GF-D8 (cell line): ENCODE measurements around the gene GAMT.
A peak's percentile ranks its signal among the peaks of the same experiment; 100 is the strongest.

ENCODE experiments used
- DNase-seq: peaks from one replicate; lab custom pipeline; 2025; lab: John Stamatoyannopoulos, UW

Gene GAMT

DNA sequence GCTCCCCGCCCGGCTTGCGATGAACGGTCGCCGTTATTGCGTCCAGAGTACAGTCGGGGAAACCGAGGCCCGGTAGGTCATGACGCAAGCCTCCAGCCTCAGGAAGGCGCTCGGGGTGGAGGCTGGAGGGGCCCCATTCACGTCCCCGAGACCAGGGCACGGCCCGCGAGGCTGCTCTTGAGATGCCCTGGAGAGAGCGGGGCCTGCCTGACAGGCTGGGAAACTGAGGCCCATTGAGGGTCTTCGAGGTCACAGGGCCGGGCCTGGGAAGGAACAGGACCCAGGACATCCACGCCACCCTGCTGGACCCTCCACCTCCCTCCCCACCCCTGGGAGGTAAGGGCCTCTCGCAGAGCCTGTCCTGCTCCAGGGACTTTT, 17.3 kb downstream of the GAMT start:
- DNase-seq, result no peak

DNA sequence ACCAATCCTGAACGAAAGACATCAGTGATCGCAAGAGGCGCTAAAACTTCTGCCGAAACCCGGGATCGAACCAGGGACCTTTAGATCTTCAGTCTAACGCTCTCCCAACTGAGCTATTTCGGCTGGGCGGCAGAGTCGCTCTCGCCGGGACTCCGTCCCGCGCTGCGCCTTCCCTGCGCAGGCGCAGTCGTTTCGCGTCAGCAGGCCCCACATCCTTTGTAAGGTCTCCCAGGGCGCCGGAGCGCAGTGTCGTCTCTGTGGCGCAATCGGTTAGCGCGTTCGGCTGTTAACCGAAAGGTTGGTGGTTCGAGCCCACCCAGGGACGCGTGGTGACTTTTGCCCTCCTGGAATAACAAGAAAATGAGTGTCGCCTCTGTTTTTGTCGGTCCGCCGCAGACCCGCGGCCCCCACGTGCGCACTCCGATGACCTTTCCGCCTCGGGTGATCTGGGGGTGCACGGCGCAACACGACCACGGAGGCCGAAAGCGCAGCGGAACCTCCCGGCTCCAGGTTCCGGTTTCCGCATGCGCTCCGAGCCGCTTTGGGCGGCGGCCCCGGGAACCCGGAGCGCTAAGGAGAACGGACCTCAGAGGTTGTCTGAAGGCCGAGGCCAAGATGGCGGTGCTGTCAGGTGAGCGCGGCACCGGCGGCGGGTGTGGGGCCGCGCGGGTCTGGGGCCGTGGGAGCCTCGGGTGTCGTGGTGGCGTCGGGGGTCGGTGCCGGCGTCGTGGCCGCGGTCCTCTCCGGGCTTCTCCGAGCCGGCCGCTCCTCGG, 17.8 kb downstream of the GAMT start, which contains the start of gene NDUFS7:
Gene NDUFS7, plus strand, starts transcription at position 596 of the 773 bp plus-strand sequence. Its CDS starts 20 bp downstream, at position 616.
- peak; percentile 60 for DNase-seq

DNA sequence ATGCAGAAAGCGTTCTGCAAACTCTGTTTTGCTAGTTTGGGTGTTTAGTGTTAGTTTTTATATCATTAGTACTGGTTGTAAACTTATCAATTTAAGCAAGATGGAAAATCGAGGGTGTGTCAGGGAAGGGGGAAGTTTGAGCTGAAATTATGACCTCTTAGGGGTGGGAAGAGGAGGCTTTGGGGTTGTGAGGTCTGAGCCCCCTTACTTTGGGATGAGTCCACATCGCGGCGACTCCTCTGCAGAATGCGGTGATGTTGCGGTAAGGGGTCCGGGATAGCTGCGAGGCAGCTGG, 18.4 kb downstream of the GAMT start:
- DNase-seq, result no peak

DNA sequence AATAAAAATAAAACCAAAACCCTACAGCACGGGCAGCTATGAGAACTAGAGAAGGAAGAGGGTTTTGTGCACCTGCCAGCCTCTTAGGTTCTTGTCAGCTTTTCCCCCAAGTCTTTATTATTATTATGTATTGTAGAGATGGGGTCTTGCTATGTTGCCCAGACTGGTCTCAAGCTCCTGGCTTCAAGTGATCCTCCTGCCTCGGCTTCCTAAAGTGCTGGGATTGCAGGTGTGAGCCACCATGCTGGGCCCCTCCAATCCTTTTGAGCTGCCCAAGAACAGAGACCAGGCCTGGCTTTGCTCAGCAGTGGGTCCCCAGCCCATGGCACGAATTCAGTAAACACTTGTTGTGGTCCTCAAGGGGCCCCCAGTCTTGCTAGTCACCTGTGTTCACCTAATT, 19.1 kb downstream of the GAMT start:
- no peak for DNase-seq

DNA sequence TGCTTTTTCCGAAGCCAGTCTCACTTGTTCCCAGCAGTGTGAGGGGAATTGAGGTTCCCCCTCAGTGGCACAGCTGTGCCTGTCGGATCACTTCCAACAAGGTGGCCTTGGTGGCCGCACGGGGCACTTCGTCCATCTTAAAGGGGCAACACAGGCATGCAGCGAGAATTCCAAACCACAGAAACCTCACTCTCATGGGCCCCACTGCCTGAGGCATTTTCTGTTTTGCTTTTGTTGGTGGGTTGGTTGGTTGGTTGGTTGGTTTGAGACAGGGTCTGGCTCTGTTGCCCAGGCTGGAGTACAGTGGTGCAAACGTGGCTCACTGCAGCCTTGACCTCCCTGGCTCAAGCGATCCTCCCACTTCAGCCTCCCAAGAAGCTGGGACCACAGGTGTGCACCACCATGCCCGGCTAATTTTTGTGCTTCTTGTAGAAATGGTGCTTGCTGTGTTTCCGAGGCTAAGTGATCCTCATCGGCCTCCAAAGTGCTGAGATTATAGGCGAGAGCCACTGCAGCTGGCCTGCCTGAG, 21.3 kb downstream of the GAMT start:
- no peak for DNase-seq

DNA sequence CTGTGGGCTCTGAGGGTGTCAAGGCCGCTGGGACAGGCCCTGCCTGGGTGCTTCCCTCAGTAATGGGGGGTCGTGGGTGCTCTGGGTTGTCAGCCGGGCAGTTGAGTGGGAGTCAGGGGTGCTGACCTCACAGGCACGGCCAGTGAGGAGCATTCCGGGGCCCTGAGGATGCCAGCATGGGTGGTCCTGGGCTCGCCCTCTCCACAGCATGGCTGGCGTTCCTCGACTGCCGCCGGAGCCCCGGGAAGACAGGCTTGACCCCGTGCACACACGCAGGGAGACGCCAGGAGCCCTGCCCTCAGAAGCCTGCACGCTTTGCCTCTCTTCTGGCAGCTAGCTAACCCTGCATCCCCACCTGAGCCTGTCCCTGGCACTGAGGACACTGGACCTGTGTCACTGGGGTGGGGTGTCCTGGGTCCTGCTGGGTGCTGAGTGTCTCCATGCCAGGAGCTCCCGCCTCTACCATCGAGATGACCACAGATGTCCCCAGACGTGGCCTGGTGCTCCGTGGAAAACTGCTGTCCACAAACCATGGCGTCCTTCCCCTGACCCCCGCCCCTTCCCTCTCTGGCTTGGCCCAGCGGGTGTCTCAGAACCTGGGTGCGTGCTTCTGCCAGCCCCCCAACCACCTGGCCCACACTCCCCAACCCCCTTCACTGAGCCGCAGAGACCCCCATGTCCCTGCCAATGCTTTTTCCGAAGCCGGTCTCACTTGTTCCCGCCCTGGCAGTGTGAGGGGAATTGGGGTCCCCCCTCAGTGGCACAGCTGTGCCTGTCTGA, 22.0 kb downstream of the GAMT start:
- no peak for DNase-seq

DNA sequence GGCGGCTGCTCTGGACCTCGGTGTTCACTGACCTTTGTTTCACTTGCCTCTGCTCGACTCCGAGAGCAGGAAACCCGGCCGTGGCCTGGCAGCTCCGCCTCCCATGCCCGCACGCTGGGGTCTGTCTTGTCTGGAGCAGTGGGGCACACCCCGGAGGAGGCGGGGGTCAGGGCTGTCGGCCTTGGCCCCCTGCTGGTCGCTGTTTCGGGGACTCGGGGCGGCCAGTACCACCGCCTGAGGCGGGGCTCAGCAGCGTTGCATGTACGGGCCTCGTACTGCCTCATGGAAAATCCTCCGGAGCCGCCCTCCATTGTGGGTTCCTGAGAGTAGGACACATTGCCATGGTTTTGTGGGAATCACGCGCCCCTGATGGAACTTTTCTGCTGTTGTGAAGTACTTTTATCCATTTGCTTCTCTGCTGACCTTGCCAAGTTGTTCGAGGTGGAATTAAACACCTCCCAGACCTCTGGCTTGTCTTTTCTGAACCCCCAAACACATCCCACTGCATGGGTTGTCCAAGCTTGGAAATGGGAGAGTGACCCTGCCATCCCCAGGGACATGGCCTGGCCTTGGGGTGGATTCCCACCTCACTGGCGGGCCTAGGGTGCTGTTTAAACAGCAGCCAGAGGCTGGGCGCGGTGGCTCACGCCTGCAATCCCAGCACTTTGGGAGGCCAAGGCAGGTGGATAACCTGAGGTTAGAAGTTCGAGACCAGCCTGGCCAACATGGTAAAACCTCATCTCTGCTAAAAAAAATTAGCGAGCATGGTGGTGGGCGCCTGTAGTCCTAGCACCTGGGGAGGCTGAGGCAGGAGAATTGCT, 23.2 kb downstream of the GAMT start:
- no peak for DNase-seq

DNA sequence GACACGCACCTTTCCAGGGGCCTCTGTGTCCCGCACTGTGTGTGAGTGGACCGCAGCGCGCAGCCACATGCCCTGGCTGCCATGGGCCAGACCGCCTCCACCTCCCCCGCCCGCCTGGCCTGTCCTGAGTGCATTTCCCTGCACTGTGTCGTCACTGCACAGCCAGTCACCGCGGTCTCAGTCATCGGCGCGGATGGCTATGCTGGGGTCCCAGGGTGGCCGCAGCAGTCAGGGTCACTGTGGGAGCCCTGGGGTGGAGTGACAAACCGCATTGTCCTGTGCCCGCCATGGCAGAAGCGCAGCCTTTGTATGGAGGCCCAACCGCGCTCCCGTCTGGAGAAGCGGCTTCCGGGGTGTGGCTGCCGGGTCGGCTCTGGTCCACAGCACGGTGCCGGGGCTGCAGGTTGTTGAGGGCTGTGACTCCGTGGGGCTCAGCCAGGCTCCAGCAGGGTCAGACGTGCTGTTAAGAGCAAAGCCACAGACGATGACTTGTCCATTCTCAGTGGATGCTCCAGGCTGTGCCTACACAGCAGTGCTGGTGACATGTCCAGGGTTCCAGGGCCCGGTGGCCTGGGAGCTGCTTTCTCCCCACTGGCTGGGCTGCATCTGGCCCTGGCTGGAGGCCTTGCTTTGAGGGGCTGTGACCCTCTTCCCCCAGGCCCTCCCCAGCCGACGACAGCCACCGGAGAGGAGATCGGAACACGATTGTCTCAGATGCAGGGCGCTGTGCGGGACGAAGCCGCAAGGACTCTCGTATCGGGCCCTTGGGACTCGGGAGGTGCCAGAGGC, 24.0 kb downstream of the GAMT start:
- no peak for DNase-seq

DNA sequence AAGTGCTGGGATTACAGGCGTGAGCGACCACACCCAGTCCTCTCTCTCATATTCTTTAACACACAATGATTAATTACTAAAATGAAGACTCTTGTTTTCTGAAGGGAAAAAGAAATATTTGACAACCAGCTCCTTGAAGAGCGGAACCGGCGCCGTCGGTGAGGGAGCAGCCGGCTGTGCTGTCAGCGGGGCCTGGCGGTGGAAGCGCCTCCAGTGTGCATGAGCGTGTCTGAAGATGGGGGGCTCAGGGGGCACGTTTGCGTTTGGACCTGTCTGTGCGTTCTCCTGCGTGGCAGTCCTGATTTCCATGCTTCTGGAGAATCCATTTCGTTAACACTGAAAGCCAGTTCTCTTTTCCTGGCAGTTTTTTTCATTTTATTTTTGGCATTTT, 24.9 kb downstream of the GAMT start:
- DNase-seq, result no peak

DNA sequence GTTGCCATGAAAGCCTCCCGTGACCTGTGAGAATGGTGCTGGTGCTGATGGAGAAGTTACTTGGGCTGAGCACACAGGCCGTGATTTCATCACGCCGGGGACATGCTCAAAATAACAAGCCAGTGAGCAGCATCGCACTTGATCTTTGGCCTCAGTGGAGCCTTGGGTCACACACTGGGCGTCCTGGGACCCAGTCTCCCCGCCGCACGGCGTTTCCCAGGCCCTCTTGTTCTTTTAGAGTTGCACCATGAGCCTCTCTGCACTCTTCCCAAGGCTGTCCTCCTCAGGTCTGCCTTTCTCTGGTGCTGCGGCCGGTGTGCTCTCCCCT, 27.1 kb downstream of the GAMT start:
- no peak for DNase-seq

DNA sequence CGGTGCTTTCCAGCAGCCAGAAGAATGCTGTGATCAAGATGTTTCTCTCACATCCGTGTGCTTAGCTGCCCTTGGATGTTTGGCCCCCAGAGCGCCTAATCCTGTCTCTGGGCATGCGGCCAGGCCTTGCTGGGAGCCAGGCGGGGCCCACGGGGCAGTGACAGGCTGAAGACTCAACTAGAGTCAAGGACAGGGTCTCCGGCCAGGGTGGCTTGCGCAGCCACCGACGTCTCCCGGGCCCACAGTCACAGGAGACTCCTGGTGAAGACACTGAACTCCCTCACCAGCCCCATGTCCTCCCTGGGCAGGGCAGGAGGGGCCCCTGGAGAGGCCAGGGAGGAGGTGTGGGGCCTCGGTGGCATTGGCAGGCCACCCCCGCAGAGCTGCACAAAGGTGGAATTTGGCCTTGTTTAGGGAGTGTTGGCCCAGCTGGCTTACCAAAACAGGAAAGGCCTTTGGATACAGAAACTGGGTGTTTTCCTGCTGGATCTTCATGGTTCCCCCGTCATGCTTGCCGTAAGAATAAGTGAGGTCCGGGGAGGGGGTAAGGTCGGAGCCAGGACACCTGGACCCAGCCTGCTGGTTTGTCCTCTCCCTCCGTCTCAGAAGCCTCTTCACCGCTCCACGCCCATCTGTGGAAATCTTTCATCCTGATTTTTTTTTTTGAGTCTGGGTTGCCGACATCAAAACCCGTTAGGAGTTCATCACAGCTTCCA, 27.6 kb downstream of the GAMT start:
- DNase-seq, result no peak

DNA sequence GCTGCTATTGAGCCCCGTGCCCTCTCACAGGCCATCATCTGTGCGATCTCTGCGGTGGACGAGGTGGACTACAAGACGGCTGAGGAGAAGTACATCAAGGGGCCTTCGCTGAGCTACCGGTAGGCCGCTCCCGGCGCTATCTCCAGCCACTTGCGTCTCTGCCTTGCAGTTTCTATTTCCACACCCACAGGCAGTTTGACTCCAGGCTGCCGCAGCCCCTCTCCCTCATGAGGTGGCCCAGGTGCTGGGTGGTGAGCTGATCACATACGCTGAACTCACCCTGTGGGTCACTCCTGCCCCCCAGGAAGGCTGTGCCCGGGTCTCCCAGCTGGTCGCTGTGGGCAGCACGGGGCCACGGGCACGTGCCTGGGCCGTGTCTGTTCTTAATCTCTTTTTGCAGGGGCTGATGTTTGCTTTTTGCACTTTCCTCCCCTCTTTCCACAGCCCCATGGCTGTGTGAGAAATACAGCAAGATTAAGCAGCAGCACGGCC, 28.3 kb downstream of the GAMT start:
- DNase-seq, result no peak

DNA sequence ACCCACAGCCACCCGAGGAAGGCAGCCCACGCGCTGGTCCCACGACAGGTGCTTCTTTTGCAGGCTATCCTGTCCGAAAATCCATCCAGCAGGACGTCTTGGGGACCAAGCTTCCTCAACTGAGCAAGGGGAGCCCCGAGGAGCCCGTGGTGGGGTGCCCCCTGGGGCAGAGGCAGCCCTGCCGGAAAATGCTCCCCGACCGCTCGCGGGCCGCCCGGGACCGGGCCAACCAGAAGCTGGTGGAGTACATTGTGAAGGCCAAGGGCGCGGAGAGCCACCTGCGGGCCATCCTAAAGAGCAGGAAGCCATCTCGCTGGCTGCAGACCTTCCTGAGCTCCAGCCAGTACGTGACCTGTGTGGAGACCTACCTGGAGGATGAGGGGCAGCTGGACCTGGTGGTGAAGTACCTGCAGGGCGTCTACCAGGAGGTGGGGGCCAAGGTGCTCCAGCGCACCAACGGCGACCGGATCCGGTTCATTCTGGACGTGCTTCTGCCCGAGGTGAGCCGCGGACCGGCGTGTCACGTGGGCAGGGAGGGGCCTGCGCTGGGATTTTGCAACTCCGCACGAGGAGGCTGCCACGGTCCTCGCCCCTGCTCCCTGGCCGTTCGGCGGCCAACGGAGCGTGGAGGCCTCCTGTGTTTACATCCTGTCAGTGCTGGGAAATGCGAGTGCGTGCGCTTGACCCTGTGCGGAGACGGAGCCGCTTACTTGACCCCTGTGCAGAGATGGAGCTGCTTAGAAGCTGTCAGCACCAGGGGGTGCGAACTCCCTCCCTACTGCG, 30.6 kb downstream of the GAMT start:
- DNase-seq, result no peak

DNA sequence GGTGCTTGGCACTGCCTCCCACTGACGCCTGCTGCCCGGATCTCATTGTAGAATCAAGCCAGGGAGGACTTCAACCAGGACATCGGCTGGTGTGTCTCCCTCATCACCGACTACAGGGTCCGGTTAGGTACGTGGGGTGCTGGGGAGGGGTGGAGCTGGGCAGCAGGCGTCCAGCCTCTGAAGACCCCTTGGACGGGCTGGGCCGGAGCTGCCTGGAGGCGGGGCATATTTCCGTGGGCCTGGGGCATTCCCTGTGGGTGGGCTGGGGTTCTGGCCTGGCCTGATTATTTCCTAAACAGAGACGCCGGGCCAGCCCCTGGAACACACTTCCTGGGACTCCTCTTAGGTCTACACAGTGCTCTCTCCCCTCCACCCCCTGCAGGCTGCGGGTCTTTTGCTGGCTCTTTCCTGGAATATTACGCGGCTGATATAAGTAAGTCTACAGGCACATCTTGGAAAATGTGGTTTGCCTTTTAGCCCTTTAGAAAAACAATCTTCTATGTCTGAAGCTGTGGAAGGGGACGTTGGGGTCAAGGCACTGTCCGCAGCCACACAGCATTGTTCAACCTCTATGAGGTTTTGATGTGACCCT, 32.0 kb downstream of the GAMT start:
- DNase-seq, result no peak

DNA sequence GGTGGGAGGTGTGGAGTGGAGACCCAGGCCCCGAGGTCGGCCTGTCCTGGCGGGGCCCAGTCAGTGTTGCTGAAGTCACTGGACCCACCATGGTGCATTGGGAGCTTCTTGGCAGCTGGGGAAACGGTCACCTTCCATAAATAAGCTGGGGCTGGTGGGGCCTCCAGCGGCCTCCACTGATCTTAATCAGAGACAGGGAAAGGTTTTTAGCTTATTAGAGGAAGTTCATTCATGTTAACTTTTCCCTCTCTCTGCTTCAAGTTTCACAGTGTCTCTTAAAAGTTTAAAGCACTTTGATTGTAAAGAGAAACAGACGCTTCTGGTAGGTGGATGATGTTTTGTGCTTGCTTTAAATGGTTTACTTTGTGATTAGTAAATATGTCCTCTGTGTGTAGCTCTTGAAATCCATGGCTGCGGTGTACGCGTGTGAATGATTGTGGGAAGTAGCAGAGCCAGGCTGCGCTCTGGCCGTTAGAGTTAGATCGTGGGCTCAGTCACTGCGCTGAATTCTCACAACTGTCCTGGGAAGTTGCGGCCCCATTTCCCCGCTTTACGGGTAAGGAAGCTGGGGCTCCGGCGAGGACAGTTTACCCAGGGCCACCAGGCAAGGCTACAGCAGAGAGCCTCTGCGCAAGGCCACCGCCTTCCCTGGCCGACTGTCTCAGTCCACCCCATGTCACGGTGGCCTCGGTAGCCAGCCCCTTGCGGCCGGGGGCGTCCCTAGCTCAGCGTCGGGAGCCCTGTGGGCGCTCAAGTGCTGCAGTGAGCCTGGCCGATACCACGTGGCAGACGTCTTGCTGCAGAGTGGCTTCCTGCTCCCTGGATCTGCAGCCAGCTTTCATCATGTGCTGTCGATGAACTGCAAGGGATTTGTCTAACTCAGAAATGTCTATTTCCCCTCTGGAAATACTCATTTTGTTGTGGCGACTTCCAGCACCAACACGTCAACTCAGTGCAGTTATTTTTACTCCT, 34.2 kb downstream of the GAMT start:
- DNase-seq, result peak; percentile 74

DNA sequence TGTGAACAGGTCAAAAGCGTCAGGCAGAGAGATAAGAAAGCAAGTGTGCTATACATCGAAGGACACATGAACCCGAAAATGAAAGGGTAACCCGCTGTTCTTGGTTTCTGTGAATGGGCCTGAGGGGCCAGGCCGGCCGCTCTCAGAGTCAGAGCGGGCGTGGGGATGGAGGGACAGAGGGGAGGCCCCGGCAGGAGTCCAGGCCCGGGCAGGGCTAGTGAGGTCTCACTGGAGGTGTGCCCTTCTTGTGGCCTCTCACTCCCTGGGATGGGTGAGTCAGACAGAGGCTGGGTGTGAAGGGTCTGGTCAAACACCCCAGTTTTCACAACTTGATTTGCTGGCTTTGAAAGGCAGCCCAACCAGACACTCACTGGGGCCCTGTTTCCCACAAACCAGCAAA, 35.0 kb downstream of the GAMT start:
- DNase-seq, result no peak

DNA sequence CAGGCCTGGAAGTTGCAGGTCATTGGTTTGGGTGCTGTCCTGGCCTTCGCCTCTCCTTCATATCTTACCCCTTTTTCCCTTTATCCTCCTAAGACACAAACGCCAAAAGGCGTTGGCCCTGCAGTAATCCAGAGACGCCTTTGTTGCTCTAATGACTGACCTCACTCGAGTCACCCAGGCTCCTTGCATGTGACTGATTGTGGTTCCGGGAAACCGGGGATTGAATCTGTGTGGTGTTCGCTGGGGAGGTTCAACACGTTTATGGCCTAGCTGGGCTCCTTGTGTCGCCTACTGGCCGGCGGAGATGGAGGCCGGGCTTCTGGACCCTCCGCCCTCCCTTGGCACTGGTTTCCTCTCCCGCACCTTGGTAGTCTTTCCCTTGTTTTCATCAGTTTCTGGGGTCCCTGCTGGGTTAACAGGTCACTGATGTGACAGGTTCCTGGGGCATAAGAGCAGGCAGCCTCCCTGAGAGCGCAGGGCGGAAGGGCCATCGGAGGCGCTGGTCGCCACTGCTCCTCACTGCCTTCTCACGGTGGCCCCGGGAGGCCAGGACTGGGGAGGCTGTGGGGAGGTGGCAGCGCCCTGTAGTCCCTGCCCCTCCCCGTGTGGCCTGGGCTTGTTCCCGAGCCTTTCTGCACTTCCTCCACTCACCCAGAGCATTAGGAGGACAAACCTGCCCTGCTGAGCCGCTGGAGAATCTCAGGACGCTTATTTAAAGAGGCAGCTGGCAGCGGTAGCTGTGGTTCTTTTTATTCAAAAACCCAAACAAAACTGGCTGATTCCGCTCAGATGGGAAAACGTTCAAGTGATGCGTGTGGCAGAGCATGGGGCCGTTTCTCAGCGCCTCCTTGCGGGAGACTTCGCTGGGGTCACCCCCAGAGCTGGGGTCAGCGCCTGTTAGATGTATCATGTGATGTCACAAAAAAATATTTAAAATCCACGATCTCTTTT, 35.7 kb downstream of the GAMT start:
- no peak for DNase-seq
